HCEC 1CT (cell line): Measurements from ENCODE around the gene RMND5A.

Source experiments
- DNase-seq: peaks from one replicate; pipeline ENCODE4 v3.0.0-alpha.2; 2017

RMND5A gene

DNA sequence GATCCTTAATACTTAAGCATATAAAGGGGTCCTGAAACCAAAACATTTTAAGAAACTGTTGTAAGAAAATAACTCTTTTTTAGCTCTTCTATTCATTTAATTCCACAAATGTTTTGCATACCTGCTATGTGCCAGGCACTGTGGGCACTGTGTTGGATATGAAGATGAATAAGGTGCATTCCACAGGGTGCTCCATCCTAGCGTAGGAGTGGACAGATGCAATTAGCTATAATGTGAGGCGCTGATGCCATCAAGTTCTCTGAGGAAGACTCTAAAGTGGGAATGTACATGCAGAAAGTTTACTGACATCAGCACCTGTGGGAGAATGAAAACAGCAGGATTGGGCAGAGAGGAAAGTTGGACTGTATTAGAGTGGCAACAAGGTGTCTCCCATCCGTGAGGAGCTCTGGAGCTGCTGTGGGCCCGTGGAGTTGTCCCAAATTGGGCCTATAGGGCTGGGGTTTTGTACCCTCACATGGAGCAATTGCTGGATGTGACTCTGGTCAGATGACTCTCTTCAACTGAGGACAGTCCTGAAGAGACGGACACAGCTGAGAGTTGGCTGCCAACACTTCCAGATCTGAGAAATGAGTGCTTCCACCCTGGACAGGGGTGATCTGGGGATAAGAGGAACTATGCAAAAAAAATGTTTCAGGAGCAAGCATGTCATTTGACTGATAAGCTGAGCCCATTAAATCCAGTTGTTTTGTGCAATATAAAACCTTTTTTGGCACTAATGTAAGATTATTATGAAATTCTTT, 48.3 kb downstream of the RMND5A start:
- DNase-seq: no peak

DNA sequence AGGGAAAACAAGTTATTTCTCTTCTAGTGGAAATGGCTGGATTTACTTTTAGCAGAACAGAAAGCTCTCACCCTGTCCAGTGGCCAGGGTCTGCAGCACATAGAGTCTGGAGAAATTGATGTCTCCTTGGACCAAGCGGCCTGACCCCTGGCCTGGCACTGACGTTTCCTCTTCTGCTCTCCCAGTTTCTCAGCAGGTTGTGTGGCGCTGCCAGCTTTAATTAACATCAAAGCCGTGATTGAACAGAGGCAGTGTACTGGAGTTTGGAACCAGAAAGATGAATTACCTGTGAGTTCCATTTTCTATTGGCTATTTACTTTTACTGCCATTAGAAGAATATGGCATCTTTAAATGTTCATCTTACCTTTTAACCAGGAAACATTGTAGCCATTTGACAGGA, 49.7 kb downstream of the RMND5A start:
- DNase-seq: no peak

DNA sequence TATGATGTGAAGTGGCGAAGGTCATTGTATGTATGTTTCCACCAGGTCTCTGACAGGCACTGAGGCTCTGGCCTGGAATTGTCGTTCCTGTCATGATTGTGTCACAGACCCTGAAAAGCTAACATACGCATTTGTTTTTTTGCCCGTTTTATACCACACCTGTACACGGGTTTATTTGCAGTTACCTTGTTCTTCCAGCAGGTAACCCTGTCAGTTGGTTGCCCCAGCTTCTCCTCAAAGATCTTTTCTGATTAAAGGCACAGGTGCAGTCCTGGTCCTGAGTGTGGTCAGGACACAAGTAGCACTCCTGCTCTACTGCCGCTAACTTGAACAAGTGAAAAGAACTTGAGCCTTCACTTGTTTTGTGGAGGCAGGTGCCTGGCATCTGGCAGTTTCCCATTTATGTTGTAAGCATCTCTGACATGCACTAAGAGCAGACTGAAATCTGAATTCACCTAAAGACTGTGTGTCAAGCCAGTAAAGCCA, 50.8 kb downstream of the RMND5A start:
- no peak for DNase-seq

DNA sequence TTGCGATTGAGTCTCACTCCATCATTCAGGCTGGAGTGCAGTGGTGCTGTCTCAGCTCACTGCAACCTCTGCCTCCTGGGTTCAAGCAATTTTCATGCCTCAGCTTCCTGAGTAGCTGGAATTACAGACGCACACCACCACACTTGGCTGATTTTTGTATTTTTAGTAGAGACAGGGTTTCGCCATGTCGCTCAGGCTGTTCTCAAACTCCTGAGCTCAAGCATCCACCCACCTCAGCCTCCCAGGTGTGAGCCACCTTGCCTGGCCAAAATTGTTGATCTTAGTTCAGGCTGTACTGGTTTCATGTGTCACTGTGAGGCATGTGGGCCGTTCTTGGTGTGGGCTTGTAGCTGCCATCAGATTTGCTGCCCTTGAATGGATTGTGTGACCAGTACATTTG, 52.5 kb downstream of the RMND5A start:
- DNase-seq: no peak

DNA sequence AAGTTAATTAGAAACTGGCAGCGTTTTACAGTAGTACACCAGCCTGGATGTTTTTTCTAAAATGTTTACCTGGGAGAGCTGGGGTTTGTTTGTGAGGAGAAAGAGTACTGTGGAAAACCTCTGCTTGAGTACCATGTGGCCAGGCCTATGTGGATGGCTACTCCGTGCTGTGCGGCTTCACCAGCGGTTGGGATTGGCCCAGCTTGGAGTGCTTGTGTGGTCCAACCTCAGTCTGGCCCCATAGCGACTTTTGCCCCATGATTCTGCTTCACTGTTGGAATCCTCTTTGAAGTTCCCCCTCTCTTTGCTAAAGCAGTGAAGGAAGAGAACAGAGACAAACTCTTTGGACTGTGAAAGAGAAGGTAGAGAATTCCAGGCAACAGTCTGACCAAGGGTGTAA, 54.8 kb downstream of the RMND5A start:
- DNase-seq: no peak

DNA sequence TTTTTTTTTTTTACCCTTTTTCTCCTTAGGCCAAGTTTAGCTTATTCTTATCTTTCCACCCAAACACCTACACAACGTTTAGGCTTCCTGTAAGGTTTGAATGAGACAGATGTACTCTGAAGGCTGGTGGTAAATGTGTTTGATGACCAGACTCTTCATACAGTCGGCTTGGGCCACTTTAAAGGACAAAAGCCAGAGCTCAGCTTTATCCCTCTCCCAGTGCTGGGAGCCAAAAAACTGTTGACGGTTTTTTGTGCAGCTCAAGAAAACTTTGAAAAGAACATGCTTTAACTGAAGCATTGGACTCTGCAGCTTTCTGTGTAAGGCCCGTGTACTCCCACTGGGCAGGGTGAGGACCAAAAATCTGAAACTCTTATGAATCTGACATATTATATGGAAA, 55.2 kb downstream of the RMND5A start:
- no peak for DNase-seq

DNA sequence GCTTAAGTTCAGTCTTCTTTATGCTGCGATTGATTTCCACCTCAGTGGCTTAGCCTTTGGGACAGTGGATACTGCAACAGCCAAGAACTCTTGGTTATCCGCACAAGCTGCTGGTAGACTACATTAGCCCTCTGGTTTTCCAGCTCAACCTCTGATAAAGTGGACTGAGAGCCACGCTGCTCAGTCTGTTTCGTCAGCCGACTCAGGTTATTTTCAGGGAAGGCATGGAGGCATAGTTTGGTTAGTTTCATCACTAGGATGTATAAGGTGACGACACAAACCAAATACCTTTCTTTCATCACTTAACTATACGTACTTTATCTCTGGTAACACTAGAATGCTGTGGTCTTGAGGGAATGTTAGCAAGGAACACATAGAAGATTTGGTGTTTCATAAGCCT, 56.4 kb downstream of the RMND5A start:
- DNase-seq: no peak

DNA sequence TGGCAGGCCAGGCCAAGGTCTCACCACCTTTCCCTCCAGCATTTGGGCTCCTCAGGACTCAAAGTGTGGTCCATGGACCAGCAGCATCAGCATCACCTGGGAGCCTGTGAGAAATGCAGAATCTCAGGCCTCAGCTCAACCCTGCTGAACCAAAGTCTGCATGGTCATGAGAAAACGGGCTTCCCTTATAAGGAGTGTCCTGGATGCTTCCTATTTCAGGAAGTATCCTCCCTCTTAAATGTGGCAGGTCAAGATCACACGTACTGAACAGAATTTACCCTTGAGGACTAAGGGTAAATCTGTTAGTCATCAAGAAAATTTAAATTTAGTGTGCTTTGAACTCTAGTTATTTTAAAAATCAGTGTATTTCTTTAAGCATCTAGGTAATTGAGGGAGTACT, 58.9 kb downstream of the RMND5A start:
- DNase-seq: no peak

DNA sequence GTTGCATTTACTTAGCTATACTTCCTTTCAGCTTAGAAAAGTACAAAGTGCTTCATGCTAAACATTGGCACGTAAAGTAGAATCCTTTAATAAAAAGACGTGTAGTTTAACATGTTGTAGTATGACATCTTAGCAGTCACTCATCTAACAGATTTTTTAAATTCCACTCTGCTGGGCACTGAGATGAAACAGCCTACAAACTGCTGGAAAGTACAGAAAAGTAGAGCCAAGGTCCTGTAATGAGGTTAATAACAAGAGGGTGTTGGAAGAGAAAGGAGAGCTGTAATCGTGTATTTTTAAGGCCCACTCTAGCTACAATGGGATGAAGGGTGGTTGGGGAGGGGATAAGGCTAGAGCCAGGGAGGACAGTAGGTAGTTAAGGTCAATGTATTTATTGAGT, 59.9 kb downstream of the RMND5A start:
- DNase-seq: no peak

DNA sequence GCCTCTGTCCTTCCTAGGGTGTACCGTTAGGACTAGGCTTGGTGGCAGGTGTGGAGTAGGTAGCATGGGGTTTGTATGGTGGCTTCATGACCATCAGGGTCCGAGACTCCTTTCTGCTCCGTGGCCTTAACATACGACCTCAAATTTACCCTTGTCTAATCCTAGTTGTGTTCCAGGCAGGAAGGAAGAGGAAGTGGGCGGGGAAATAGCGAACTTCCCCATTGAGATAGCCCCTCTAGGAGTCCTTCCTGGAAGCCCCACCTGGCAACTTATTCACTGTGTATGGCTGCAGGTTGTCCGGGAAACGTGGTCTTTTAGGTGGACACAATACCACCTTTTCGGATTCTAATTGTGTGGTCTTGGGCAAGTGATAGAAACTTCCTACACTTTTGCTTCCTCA, 61.3 kb downstream of the RMND5A start:
- no peak for DNase-seq

DNA sequence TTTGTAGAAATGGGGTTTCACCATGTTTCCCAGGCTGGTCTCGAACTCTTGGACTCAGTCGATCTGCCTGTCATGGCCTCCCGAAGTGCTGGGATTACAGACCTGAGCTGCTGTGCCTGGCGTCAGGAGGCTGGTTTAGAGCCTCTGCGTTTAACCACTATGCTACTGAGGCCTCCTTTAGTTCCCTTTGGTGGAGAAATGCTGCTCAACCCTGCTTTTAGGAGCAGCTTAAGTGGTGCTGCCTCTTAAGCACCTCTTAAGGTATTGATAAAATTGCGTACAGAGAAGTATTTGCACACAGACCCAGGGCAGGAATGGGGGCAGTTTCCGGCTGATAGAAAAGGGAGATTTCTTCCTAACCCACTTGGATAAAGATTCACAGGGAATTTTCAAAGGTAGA, 62.7 kb downstream of the RMND5A start:
- DNase-seq: no peak

DNA sequence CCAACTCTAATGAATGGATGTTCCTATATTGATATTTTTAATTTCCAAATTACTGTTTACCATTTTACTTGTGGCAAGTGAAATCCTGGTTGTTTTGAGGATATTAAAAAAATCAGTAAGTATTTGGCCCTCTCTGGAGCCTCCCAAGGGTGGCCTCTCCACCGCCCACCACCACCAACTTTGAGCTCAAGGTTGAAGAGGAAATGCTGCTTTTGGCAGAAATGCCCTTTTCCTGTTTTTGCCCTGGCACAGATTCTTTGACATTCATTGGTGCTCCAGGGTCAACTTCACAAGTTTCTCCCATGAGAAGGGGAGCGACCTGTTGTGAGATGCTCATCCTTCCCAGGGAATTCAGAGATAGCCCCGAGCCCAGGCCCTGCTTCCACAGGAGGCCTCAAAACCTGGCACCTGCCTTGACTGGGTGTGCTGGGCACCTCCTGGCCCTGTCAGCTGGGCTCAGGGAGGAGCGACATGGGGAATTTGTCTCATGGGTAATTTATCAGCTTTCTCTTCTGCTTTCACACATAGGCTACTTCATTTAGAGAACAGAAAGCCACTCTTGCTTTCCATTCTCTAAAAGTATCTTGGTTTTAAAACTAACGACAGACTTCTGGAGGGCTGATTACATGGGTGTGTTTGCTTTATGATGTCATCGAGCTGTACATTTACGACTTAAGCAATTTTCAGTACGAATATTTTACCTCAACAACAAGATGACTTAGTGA, 63.7 kb downstream of the RMND5A start:
- no peak for DNase-seq

DNA sequence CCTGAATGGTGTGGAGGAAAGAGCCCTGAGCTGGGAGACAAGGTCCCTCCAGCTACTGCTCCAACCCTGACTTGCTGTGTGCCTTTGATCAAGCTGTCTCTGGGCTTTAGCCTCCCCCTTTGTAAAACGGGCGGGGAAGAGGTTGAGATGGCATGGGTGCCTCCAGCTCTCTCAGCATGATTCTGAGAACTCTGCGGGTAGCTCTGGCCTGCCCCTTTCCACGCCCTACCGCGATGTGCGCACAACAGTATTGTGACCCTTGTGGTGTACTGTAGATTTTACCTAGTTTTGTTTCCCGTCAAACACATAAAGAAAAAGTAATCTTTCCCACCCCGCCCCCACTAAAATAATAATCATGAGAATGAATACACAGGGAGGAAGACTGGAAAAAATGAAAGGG, 65.4 kb downstream of the RMND5A start:
- no peak for DNase-seq

DNA sequence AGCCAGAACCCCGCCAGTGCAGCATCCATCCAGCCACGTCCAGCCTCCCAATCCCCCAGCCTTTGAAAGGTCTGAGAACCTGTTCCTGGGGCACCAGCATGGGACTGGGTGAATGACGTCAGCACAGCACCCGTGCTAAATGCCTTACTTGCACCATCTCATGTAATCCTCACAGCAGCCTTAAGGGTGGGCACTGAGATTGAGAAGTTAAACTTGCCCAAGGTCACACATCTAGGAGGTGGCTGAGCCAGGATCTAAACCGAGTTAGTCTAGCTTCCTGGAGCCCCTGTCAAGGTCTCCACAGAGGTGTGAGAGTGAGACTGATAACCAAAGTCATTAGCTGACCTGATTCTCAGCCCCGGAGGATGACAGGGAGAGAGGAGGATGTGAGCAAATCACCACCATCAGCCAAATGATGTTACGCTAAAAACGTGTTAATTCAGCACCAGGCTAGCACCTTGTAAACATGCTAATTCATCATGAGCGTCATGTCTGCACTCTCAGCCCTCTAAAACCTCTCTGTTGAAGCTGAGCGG, 66.0 kb downstream of the RMND5A start:
- DNase-seq: no peak

DNA sequence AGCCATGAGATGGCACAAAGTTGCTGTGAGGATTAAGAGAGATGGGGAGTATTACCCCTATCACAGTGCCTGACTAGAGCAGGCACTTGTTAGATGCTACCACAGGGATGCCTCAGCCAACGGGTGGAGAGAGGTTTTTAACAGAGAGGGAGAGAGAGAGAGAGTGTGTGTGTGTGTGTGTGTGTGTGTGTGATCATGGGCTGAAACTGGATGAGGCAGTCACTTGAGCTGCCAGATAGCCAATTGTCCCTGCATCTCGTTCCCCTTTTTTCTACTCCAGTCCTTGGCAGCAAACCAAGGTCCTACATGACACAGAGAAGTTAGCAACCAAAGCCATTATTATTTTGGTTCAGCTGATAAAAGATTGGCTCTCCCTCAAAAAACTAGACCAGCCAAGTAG, 67.6 kb downstream of the RMND5A start:
- DNase-seq: no peak

DNA sequence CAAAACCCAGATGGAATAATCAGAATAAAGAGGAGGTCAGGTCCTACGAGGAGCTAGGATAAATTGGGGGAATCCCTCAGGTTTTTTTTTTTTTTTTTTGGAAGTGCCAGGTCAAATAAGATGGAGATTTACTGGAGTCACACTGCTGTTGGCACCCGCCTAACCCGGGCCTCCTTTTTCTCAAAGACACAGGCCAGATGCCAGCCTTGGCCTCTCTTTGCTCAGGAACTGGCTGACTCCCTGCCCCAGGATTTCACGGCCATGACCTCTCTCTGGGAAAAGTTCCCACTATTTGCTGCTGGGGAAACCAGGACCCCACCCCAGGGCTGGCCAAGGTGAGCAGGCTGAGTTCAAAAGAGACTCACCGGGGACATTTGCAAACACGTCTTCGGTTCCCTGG, 68.1 kb downstream of the RMND5A start:
- no peak for DNase-seq

DNA sequence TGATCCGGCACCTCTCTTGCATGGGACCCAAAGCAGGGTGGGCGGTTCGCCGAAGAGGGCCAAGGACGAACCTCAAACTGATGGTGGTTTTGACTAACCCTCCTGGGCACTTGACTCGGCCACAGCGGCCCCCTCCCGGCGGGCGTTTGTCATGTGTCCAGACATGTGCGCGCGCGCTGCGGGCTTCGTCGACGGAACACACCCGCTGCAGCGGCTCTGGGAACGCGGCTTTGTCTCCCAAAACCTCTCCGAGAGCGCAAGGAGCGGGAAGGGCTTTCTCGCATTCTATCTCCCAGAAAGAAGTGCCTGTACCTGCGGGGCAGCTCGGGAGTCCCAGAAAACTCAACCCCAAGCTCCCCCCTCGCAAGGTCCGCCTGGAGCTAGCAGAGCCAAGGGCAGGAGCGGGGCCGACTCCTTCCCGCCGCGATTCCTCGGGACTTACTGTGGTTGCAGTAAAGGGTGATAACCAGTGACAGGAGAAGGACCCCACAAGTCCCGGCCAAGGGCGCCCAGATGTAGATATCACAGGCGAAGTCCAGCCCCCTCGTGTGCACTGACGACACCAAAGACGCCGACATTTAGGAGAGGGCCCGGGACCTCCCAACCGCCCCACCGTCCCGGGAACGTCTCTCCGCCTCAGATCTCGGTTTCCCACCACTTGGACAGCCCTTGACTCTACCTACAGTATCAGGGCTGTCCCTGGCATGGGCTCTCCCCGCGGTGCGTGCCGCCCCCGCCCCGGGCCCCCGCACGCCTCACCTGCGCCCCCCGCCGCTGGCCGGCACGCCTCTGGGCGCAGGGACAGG, 69.0 kb downstream of the RMND5A start:
- DNase-seq: no peak

DNA sequence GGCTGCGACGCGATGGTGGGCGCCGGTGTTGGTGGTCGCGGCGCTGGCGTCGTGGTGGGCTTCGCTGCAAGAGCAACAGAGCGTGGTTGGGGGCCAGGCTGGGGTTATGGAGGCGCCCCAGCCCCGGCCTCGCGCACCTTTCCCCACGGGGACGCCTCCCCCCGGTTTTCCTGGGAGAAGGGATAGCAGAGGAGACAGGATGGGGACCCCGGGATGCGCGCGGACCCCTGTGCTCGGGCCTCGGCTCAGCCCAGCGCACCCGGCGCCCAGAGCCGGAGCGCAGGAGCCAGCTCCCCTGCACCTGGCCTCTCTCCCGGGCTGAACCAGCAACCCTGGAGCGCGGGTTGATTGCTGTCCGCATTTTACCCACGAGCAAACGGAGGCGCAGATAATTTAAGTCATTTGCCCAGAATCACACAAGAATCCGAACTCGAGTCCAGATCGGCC, 69.6 kb downstream of the RMND5A start:
- DNase-seq: no peak

DNA sequence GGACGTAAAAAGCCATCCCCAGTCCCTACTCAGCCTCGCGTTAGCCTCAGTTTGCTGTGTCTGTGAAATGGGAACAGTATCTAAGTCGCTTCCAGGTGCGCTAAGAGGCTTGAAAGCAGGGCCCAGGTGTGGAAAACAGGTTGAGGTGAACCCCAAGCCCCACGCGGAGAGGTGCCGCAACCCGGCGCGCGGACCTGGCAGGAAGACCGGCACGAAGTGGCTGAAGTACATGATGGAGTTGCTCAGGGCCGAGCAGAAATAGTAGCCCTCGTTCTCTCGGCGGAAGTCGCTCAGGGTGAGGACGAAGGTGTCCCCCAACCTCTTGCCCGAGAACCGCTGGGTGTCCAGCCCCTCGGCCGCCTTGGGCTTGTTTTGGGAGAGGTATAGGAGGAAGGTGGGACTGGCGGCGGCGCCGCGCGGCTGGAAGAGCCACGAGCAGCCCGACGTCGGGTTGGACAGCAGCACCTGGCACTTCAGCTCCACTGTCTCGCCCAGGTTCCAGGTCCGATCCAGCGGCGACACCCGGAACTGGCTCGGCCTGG, 70.1 kb downstream of the RMND5A start:
- DNase-seq: no peak

DNA sequence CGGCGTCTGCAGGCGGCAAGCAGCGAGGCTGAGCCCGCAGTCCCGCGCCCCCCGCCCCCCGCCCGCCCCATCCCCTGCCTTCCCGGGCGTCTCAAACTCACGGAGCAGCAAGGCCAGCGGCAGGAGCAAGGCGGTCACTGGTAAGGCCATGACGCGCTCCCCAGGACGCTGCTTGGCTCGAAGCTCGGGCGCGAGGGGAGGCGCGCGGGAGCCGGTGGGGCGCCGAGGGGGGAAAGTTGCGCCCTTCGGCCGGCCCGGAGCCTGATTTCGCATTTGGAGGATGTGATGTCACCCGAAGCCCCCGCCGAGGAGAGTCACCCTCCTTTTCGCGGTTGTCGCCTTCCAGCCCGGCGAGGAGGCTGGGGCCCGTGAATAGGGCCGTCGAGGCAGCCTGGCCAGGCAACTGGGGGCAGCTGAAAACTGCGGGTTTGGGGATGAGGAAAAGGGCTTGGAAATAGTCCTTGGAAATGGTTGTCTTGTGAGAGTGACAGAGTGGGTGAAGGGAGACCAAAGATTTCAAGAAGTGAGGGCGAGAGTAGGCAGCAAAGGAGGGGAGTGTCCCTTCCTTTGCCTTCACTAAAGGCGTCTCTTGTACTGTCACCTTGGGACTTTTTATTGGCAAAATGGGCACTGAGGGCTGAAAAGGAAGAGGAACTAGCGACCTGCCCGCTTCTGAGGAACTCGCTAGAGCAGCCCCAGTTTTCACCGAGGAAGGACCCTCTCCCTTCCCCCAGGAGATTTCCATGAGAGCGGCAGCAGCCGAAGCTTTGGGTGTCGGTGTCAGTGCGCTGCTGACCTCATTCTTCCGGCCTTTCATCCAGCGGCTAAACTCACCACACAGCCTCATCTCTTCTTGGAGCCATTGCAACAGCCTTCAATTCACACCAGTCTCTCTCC, 70.8 kb downstream of the RMND5A start, which contains the start of gene CD8A:
TSS of gene CD8A (minus strand) at position 238 of the 897 bp plus-strand sequence. CDS start at position 150, 88 bp downstream.
- peak; percentile 15 for DNase-seq

DNA sequence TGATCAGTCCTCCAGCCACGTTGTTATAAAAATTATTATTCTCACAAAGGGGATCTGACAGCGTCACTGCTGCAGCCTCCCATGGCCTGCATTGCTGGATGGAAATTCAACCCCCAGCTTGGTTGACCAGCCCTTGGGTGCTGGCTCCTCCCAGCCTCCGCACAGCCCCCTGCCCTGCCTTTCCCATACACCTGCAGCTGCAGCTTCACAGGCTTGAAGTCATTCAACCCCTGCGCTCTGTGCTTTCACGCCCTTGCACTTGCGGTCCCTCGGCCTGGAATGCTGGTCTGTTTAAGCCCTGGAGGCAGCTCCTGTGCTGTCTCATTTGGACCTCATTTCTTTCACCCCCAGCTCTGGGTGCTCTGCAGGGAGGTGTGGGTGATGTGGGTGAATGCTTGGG, 71.5 kb downstream of the RMND5A start:
- no peak for DNase-seq

DNA sequence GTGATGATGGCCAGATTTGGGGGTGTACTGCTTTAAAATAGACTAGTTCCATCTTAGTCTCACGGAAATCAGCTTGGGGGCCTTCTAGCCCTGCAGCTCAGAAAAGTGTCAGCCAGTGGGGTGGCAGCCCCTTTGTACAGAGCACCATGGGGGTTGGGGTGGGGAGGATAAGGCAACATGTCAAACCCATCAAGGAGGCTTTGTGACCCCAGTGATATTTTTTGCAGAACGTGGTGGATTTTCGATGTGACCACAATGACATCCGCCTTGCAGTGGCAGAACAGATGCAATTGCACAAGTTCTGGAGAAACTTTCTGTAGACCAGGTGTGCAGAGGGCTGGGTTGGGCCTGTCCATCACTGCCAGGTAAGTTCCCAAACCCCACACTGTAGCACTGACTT, 73.7 kb downstream of the RMND5A start:
- DNase-seq: no peak
